GM06990 (cell line): ENCODE results near the gene BLOC1S1.

Experiments used
- DNase-seq: peaks from one replicate; pipeline ENCODE4 v3.0.0-alpha.2; 2011; ENCODE audit not compliant: insufficient read length; ENCODE audit errors: extremely low read depth
- H3K27me3 ChIP-seq: replicated peaks from 2 replicates; pipeline ENCODE4 v1.6.0; 2011; ENCODE audit warnings: low read length; ENCODE audit not compliant: control insufficient read depth, insufficient read depth
- H3K36me3 ChIP-seq: 2 replicates; pipeline ENCODE4 v1.5.1; 2011; ENCODE audit warnings: low read length; ENCODE audit not compliant: control insufficient read depth, insufficient read depth
- H3K4me3 ChIP-seq: replicated peaks from 2 replicates; pipeline ENCODE4 v1.5.1; 2011; ENCODE audit warnings: low read depth, mild to moderate bottlenecking, control low read depth, low read length
- TF ChIP-seq, protein P1 (sequence below): IDR thresholded peaks from 2 replicates; pipeline ENCODE4 v1.5.1; 2011; ENCODE audit warnings: low read length, control low read depth, mild to moderate bottlenecking, inconsistent platforms; ENCODE audit not compliant: insufficient read depth, poor library complexity, severe bottlenecking

The BLOC1S1 gene

DNA sequence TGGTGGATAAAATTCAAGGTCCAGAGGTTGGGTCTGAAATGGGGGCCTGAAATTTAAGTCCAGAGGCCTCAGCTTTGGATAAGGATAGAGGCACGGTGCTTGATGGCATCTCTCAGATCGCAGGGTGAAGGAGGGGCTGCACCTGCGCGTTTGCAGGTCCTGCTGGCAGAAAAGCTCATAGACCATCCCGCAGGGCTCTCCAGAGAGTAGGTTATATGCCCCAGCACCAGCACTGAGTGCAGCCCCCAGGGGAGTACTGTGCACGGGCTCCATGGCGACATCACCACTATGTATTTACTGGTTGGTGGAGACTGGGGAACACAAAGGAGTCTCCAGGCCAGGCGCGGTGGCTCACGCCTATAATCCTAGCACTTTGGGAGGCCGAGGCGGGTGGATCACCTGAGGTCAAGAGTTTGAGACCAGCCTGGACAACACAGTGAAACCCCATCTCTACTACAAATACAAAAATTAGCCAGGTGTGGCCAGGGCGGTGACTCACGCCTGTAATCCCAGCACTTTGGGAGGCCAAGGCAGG lies 17.2 kb downstream of the BLOC1S1 start:
- TF ChIP-seq, protein P1, sequence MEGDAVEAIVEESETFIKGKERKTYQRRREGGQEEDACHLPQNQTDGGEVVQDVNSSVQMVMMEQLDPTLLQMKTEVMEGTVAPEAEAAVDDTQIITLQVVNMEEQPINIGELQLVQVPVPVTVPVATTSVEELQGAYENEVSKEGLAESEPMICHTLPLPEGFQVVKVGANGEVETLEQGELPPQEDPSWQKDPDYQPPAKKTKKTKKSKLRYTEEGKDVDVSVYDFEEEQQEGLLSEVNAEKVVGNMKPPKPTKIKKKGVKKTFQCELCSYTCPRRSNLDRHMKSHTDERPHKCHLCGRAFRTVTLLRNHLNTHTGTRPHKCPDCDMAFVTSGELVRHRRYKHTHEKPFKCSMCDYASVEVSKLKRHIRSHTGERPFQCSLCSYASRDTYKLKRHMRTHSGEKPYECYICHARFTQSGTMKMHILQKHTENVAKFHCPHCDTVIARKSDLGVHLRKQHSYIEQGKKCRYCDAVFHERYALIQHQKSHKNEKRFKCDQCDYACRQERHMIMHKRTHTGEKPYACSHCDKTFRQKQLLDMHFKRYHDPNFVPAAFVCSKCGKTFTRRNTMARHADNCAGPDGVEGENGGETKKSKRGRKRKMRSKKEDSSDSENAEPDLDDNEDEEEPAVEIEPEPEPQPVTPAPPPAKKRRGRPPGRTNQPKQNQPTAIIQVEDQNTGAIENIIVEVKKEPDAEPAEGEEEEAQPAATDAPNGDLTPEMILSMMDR = no peak
- DNase-seq = no peak
- Histone ChIP-seq H3K36me3 (no peaks in the 10 kb centered on the region), H3K27me3 (no peaks in the 10 kb centered on the region), H3K4me3 (no peak overlapping the region)

DNA sequence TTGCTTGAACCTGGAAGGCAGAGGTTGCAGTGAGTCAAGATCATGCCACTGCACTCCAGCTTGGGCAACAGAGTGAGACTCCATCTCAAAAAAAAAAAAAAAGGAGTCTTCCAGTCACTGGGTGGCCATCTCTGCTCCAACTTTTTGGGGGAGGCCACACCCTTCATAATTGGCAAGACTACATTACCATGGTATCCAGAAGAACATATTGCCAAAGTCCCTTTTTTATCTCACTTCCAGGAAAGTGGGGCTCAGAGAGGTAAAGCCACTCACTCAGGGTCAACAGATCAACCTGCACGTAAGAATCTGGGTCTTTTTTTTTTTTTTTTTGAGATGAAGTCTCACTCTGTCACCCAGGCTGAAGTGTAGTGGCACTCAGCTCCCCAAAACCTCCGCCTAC lies 18.0 kb downstream of the BLOC1S1 start:
- no peak for DNase-seq
- TF ChIP-seq, protein P1 = no peak
- H3K27me3 ChIP-seq = no peaks in the 10 kb centered on the region
- no peak overlapping the region for H3K4me3 ChIP-seq
- H3K36me3 ChIP-seq = no peaks in the 10 kb centered on the region

DNA sequence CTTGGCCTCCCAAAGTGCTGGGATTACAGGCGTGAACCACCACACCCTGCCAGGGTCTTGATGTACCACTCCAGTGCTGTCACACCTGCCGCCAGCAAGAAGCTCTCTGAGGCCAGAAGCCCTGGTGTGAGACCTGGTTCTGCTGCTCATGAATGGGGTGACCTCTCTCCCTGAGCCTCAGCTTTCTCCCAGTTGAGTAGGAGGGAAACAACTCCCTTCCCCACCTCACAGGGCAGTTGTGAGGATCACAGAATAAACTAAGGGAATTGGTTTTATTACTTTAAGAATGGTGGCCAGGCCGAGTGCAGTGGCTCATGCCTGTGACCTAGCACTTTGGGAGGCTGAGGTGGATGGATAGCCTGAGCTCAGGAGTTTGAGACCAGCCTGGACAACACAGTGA lies 18.7 kb downstream of the BLOC1S1 start:
- TF ChIP-seq, protein P1 = no peak
- H3K36me3 ChIP-seq = no peaks in the 10 kb centered on the region
- no peaks in the 10 kb centered on the region for H3K27me3 ChIP-seq
- DNase-seq = no peak
- H3K4me3 ChIP-seq = no peak overlapping the region

DNA sequence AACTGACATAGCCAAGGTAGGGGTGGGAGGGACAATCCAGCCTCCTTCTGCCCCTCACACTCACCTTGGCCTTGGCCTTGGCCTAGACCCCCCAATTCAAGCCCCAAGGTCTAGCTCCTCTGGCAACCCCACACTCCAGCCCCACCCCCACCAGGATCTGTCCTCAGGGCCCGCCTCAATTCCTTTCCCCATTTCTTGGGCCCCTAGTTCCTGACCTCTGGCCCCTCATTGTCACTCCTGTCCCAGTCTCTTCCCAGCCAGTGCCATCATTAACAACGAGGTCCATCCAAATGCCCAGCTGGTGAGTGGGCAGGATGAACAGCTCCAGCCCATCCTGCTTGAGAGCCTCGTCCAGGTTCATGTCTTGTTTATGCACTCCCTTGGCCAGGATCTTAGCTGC lies 20.2 kb downstream of the BLOC1S1 start:
- no peaks in the 10 kb centered on the region for H3K36me3 ChIP-seq
- DNase-seq = no peak
- H3K27me3 ChIP-seq = no peaks in the 10 kb centered on the region
- H3K4me3 ChIP-seq = no peak overlapping the region
- TF ChIP-seq, protein P1 = no peak

DNA sequence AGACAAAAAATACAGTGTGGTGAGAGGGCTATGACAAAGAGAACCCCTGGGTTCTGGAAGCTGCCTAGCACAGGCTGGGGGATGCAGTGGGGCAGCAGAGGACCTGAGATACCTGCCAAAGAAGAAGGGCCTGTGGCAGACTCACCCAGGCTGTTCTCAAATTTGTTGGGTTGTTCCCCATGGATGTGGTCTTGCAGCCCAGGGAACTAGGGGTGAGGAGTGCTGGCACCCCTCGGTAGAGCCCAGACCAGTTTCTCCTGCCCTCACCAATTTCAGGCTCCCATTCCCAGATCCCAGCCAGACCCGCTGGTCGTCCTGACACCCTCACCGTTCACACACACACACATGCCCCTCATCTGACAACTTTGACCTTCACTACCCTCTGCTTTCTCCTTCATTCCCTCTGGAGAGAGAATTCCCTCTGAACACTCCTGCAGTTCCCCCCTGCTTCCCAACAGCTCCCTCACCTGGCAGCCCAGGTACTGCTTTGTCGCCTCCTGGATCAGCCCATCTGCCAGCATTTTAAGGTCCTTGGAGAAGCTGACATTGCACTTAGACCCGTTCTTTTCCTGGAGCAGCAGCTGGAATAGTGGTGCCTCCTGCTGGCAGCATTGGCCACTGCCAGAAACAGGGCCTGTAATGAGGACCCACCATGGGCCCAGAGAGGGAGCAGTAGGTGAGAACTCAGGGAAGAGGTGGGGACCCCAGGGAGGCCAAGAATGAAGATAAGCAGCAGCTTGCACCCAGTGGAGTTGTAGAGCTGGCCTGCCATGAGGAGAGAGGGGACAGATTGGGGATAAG lies 21.1 kb downstream of the BLOC1S1 start:
- no peak for DNase-seq
- TF ChIP-seq, protein P1 = peak; percentile 89
- Histone ChIP-seq H3K4me3 (no peak overlapping the region), H3K36me3 (no peaks in the 10 kb centered on the region), H3K27me3 (no peaks in the 10 kb centered on the region)
